Non-pigmented ciliary epithelial cell (primary cell): ENCODE results near the gene PRRG2.

ENCODE experiments used
- DNase-seq: peaks from one replicate; pipeline ENCODE4 v3.0.0-alpha.2; 2010; ENCODE audit warnings: low read depth

The PRRG2 gene

DNA sequence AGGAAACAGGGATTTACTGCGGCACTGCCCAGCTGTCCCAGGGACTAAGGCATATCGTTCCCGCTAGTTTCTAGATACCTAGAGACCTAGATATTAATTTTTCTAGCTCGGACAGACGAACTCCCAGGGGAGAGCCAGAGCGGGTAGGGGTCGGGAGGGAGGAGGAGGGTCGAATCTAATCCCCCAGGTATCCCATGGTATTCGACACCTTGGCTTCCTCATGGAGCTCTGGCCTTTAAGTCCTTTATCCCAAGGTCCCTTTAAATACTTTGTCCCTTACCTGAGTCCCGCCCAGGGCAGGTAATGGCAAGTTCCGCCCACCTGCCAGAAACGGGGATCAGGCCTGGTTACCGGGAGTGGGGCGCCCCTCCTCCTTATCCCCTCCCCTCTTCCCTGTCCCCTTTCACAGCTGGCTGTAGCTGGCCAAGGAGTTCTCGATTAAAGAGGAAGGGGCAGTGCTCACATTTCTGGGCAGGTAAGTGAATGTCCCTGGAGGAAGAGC lies at the start of gene PRRG2:
Gene PRRG2 (plus strand): TSS at position 310 of the 502 bp plus-strand sequence. CDS start 1,904 bp downstream, outside the sequence.
- DNase-seq, result no peak

DNA sequence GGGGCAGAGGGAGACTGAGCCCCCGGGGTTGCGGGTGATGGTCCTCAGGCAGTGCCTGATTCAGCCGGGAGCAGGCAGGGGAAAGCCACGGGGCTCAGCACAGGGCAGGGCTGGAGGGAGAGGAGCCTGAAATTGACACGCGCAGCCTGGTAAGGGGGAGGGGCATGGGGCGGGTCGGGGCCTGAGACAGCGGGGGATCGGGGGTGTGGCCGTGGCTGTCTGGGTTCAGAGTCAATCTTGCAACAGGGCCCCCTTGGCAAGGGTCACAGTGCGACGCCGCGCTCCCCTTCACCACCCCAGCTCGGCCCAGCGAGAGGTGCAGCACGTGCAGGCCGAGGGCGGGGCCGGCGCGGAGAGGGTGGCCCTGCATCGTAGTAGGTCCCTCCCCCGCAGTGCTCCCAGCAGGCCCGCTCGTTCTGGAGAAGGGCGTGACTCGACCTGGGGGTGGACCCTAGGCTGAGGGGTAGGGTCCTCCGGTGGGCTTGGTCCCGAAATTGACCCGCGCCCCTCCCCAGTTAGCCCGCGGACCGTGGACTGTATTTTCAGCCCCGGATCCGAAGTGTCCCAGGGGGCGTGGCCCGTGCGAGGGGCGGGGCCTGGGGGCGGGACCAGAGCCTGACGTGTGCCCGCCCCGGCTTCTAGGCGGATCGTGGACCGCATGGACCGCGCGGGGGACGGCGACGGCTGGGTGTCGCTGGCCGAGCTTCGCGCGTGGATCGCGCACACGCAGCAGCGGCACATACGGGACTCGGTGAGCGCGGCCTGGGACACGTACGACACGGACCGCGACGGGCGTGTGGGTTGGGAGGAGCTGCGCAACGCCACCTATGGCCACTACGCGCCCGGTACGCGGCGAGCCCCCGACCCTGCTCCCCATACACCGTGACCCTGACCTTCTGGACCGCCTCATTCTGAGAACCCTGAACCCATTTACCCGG lies 47.3 kb upstream of the PRRG2 start:
- DNase-seq, result no peak

DNA sequence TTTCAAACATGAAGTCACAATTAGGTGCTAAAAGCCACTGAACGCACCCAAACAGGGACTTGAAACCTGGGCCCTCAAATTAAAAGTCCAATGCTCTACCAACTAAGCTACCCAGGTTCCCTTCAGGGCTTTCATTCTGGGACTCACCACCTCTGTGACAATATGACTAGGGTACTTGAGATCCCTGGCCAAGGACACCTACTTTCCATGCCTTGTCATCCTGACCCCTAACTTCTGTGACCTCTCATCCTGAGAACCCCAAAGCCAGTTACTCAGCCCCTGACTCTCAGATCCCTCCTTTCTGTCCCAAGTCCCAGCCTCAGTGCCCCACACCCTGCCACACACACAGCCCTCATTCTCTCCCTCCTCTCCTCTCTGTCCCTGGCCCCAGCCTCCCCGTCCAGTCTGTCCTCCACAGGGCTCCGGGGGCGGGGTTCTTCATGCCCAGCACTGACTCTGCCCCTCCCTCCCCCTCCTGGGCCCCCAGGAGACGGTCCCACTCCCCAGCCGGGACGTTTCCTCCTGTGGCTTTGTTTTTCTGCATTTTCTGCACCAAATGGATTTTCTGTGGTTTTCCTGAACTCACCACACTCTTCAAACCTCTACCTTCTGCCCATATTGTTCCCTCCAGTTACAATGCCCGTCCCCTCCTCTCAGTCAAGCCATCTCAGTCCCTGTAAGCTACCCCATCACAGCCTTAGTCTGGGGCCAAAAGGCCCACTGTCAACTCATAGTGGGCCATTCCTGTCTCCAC lies 46.3 kb upstream of the PRRG2 start:
- no peak for DNase-seq

DNA sequence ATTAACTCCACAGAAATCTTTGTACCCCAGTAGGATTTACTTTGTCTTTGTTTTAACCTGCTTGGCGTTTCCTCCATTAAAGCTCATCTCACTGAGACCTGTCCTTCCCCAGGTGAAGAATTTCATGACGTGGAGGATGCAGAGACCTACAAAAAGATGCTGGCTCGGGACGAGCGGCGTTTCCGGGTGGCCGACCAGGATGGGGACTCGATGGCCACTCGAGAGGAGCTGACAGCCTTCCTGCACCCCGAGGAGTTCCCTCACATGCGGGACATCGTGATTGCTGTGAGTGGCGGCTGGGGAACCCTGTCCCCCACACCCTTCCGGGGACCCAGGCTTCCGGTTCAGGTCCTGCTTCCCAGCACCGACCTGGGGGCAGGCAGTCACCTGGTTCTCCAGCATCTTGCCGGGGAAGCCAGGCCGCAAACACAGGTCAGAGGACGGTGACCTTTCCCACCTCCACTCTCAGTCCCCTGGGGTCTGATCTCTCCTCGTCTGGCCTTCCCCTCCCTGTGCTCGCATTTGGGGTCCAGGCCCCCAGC lies 44.1 kb upstream of the PRRG2 start:
- DNase-seq, result no peak

DNA sequence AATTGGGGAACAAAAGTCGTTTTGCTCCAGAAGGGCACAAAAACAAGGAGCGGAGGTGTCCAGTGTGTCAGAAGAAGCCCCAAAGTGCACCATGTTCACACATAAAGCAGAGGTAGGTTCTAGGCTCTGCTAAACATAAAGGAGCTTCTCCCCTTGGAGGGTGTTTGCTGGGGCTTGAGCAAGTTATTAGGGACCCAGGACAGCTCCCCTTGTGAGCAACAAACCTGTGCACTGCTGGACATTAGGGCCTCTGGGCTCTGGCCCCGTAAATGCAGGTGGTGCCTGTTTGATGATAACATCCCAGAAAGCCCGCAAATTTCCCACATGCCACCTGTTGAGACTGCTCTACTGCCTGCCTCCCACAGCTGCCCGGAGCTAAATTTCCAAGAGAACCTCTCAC lies 42.5 kb upstream of the PRRG2 start:
- DNase-seq, result no peak

DNA sequence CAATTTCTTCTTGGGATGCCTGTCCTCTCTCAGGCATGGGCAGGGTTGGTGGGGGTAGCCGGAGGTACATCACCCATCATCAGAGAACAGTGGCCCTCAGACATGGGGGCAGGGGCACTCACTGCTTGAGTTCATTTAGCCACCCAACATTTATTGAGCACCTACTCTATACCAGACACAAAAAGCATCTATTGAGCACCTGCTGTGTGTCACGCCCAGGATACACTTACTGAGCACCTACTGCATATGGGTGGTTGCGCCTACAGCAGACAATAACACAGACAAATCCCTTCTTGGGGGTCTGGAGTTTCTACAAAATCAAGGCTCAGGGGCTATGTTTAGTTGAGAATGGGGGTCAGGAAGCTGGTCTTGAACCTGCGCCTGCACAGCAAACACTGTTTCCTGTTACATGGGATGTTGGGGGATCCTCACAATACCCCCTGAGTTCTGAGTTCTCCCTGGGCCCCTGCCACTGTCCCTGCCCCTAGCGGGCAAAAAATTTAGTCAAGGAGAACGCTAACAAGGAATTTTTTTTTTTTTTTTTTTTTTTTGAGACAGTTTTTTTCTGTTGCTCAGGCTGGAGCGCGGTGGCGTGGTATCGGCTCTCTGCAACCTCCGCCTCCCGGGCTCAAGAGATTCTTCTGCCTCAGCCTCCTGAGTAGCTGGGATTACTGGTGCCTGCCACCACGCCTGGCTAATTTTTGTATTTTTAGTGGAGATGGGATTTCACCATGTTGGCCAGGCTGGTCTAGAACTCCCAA lies 41.7 kb upstream of the PRRG2 start:
- DNase-seq, result no peak

DNA sequence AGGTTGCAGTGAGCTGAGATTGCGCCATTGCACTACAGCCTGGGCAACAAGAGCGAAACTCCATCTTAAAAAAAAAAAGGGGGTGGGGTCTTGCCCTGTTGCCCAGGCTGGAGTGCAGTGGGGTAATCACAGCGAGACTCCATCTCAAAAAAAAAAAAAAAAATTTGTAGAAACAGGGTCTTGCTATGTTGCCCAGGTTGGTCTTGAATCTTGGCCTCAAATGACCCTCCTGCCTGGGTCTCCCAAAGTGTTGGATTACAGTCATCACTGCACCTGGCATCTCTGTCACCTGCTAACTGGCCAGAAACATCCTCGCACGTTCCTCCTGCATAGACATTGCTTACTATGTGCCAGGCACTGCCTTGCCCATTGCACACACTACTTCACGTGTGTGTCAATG lies 39.2 kb upstream of the PRRG2 start:
- no peak for DNase-seq

DNA sequence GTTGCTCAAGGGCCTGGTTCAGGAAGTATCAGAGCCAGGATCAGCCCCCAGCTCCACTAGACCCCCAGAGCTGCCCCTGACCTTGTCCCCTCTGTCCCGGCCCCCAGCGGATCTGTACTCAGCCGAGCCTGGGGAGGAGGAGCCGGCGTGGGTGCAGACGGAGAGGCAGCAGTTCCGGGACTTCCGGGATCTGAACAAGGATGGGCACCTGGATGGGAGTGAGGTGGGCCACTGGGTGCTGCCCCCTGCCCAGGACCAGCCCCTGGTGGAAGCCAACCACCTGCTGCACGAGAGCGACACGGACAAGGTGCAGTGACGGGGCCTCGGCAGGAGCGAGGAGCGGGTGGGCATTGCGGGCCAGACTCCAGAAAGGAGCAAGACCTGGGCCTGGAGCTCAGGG lies 38.7 kb upstream of the PRRG2 start:
- no peak for DNase-seq

DNA sequence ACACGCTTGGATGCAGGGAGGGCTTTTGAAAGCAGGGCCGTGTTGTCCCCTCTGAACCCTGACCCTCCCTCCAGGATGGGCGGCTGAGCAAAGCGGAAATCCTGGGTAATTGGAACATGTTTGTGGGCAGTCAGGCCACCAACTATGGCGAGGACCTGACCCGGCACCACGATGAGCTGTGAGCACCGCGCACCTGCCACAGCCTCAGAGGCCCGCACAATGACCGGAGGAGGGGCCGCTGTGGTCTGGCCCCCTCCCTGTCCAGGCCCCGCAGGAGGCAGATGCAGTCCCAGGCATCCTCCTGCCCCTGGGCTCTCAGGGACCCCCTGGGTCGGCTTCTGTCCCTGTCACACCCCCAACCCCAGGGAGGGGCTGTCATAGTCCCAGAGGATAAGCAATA lies 38.1 kb upstream of the PRRG2 start:
- DNase-seq, result no peak

DNA sequence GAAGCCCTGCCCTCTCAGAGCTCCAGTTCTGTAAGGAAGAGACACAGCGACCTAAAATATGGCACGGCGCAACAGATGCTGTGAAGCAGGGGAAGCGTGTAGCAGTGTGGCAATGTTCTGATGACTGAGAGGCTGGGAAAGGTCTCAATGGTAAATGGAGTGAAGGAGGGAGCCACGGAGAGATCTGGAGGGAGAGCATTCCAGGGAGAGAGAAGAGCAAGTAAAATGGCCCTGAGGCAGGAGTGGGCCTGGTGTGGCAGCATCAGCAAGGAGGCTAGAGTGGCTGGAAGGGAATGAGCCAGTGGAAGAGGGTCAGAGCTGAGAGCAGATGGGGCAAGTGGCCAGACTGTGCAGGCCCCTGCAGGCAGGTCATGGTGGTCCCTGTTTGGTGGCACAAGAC lies 37.0 kb upstream of the PRRG2 start:
- no peak for DNase-seq

DNA sequence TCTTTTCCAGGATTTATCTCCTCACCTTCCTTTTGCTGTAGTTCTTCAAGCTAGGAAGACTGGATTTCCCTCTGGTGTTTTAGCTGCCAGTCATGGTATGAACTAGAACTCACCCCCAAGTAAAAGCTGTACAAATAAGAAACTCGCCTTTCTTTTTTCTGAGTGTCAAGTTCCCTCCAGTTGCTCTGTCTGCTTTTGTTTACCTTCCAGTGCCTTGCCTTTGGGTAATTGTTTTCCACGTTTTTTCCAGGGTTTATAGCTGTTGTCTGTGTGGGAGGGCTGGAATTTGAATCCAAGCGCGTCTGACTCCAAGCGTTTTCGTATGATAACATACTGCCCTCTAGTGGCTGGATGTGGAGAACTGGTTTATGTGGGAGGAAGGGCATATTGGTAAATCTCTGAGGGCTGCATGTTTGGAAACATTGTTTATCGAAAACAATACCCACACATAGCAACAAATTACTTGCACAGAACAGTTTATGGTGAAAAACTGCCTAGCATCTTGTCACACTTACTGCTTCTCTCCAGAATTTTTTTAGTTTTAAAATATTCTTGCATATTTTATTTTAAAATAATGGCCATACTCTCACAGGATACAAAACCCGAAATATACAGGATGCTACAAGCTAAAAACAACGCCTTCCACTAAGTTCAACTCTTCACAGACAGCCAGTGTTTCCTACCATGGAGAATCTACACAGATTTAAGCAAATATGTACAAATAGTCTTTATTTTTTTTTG lies 34.1 kb upstream of the PRRG2 start:
- peak; percentile 76 for DNase-seq

DNA sequence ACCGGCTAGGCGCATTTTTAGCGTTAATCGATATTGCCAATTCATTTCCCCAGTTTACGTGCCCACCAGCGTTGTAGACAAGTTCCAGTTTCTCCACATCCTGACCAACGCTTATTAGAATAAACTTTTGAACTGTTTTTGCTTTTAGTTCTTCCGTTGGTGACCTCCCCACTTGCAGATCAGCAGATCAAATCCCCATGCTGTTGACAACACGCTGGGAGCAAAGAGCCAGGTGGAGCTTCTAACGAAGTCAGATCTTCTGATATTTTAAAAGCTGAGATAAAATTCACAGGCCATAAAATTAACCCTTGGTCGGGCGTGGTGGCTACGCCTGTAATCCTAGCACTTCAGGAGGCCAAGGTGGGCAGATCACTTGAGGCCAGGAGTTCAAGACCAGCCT lies 32.1 kb upstream of the PRRG2 start:
- no peak for DNase-seq

DNA sequence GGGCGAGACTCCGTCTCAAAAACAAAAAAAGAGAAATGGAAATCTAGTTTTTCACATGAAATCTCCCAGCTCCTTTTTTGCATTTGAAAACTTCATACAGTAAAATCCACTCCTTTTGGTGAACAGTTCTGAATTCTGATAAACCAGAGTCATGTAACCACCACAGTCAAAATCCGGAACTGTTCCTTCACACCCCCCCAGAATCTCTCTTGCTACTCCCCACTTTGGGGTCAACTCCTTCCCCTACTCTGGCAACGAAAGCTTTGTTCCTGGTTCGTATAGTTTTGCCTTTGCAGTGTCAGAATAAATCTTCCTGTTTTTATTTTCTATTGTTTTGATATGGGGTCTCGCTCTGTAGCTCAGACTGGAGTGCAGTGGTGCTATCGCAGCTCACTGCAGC lies 29.6 kb upstream of the PRRG2 start:
- no peak for DNase-seq

DNA sequence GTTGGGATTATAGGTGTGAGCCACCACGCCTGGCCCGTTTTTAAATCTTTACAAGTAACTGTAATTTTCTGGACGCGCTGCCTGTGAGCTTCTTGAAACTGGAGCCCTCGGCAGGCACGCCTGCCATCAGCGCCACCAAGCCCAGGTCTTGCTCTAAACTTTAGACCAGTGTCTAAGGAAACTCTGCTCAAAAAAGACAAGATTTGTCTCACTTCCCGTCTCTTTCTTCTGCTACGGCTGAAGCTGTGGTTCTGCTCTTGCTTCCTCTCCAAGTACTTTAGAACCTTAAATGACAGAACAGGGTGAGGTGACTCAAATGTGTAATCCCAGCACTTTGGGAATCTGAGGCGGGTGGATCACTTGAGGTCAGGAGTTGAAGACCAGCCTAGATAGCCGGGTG lies 28.4 kb upstream of the PRRG2 start:
- DNase-seq, result no peak

DNA sequence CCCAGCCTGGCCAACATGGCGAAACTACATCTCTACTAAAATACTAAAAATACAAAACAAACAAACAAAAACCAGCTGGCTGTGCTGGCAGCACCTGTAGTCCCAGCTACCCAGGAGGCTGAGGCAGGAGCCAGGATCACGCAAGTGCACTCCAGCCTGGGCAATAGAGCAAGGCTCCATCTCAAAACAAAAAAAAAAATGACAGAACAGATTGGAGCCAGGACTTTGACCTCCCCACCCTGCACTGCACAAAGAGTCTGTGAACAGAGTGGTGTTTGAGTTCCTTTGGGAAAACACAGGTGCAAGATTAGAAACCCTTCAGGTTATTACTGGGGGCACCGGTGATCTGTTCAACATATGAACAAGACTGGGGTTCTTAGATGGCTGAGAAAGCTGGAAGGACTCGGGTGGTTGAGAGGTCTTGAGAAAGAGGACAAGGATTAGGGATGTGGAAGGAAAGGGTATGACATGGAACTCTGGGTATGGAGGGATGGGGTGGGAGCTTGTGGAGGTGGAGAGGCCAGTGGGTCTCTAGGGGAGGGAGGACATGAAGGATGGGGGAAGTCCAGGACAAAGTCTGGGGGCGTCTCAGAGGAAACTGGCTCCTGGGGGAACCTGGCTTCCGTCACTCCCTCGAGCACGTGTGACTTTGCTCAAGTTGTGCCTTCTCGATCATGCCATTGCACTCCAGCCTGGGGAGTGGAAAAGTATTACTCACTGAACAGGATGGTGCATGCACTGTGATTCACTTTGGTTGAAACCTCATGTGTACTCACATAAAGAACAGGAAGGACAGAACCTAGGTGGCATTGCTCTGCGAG lies 27.5 kb upstream of the PRRG2 start:
- DNase-seq, result peak; percentile 65

DNA sequence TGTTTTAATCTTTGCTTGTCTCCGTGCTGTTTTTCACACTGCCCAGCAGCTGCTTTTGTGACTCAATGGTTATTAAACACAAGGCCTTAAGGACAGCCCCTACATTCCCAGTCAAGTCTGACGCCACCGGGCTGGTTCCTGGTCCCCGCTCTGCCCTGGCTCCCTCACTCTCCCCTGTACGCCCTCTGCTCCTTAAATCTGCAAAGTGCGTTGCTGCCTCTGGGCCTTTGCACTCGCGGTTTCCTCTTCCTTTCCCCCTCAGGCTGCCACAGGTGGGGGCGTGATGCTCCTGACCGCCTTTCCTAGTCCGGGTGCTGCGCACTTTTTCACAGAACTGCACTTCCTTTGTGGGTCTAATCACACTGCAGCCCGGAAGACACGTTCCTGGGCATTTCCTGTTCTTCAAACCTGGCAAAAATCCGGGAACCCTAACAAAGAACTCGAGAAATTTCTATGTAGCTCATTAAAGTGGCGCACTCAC lies 26.4 kb upstream of the PRRG2 start:
- no peak for DNase-seq

DNA sequence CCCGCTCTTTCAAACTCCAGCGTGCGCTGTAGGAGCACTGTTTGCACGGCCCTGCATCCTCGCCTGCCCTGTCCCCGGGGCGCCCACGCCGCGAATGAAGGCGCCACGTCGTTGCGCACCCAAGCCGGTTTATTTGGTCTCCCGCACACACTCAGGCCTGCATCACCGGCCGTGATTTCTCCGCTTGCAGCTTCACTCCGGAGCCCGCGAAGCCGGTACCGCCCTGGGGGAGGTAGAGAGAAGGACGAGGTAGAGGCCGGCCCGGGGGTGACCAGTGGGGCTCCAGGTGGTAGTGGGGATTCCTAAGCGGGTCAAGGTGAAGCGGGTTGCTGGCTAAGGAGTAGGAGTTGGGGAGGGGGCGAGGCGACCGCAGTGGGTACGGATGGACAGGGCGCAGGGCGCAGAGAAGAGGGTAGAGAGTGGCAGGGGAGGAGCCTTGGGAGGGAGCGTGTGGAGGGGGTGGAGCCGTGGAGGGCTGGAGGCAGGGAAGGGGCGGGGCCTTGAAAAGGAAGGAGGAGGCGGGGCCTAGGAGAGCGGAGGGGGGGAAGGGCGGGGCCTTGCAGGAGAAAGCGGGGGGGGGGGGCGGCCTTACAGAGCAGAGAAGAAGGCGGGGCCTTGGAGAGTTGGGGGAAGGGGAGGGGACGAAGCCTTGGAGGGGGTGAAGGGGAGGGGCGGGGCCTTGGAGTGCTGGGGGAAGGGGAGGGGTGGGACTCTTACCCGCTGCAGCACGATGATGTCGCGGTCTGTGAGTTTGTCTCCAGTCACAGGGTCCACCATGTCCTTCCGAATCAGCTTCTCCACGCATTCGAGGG lies 25.3 kb upstream of the PRRG2 start:
- no peak for DNase-seq

DNA sequence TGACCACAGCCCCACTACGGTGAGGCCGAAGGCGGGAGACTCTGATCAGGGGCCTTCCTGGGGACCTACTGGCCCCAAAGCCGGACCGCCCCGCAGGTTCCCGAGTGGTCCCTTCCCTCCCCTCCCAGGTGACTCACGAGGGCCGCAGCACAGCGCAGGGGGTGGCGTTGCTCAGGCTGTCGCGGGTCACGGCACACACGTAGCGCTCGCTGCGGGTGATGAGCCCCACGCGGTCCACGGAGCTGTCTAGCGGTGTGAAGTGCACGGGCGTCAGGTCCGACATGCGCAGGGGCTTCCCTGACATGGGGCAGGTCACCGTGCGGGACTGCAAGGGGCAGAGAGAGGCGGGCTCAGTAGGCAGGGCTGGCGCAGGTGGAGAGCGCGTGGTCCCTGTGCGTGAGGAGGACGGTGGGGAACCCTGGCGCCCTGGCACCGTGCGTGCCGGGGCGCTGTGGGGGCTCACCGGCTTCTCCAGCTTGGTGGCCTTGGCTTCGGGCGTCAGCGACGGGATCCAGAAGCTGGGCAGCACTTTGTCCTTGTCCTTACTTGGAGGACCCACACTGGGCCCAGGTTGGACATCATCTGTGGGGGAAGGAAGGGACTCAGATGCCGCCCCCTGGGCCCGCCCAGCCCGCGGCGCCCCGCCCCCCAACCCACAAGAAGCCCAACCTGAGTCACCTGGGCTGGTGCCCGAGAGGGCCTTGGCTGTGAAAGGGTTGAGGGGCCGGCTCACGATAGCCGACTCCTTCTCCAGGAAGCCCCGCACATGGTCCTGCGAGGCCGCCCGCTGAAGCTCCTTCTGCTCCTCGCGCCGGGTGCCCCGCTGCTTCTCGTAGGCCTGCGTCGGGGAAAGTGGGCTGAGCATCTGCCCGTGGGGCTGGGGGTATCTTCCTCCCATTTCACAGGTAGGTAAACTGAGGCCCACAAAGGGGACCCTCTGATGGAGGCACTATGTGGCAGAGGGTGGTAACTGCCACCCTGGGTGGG lies 24.4 kb upstream of the PRRG2 start:
- DNase-seq, result no peak
